ENCODE data around the gene SPATA18.
"Not testable (repeated sequence)": the region's sequence is repeated elsewhere in the genome, so short reads cannot be mapped to it uniquely, and the experiment has no call there.

The SPATA18 gene

GRCh38 chr4:52054254-52054653, 3.1 kb downstream of the SPATA18 start:
- no peak for DNase-seq

GRCh38 chr4:52057196-52057595, 6.1 kb downstream of the SPATA18 start:
- no peak for DNase-seq

- DNase-seq: no peak
These were observed 7.2 kb downstream of the SPATA18 start for GRCh38 chr4:52058275-52058674.

GRCh38 chr4:52059372-52059771, 8.3 kb downstream of the SPATA18 start:
- no peak for DNase-seq

GRCh38 chr4:52069571-52069970, 18.5 kb downstream of the SPATA18 start:
- no peak for DNase-seq

GRCh38 chr4:52071791-52072546, 20.9 kb downstream of the SPATA18 start:
- no peak for DNase-seq

GRCh38 chr4:52076731-52077130, 25.6 kb downstream of the SPATA18 start:
- DNase-seq: no peak

GRCh38 chr4:52079659-52080058, 28.6 kb downstream of the SPATA18 start:
- DNase-seq: no peak

- no peak for DNase-seq
These were observed 30.1 kb downstream of the SPATA18 start for GRCh38 chr4:52081216-52081615.

GRCh38 chr4:52086425-52086824, 35.3 kb downstream of the SPATA18 start:
- not testable (repeated sequence) for DNase-seq

GRCh38 chr4:52091801-52092200, 40.7 kb downstream of the SPATA18 start:
- DNase-seq: no peak

GRCh38 chr4:52093466-52093865, 42.4 kb downstream of the SPATA18 start:
- DNase-seq: no peak

GRCh38 chr4:52094376-52095145, 43.5 kb downstream of the SPATA18 start:
- DNase-seq: no peak

- no peak for DNase-seq
These were observed 44.3 kb downstream of the SPATA18 start for GRCh38 chr4:52095374-52095773.

GRCh38 chr4:52096048-52096447, 44.9 kb downstream of the SPATA18 start:
- DNase-seq: no peak

- no peak for DNase-seq
These were observed 47.5 kb downstream of the SPATA18 start for GRCh38 chr4:52098618-52099017.

- DNase-seq: no peak
These were observed 48.9 kb downstream of the SPATA18 start for GRCh38 chr4:52099860-52100461.

GRCh38 chr4:52102587-52102986, 51.5 kb downstream of the SPATA18 start:
- no peak for DNase-seq

GRCh38 chr4:52103319-52103718, 52.2 kb downstream of the SPATA18 start:
- no peak for DNase-seq

GRCh38 chr4:52105276-52105675, 54.2 kb downstream of the SPATA18 start:
- no peak for DNase-seq

GRCh38 chr4:52106191-52106590, 55.1 kb downstream of the SPATA18 start:
- no peak for DNase-seq

GRCh38 chr4:52106660-52107059, 55.6 kb downstream of the SPATA18 start:
- DNase-seq: no peak

- no peak for DNase-seq
These were observed 56.2 kb downstream of the SPATA18 start for GRCh38 chr4:52107336-52107735.

- DNase-seq: no peak
These were observed 56.6 kb downstream of the SPATA18 start for GRCh38 chr4:52107745-52108144.
